Activated CD8-positive, alpha-beta memory T cell treated with anti-CD3 and anti-CD28 coated beads for 24 hours (primary cell): ENCODE measurements around the gene GORASP1.

Source experiments
- DNase-seq: peaks from one replicate; pipeline ENCODE4 v3.0.0-alpha.2; 2020

The GORASP1 gene

GRCh38 chr3:39140341-39140971 is 33.0 kb upstream of the GORASP1 start:
- DNase-seq: peak; percentile 56

GRCh38 chr3:39139442-39139841 is 32.0 kb upstream of the GORASP1 start:
- no peak for DNase-seq

- DNase-seq: no peak
These were observed 31.5 kb upstream of the GORASP1 start for GRCh38 chr3:39138804-39139415.

- DNase-seq: no peak
These were observed 30.8 kb upstream of the GORASP1 start for GRCh38 chr3:39137991-39138803.

- no peak for DNase-seq
These were observed 30.1 kb upstream of the GORASP1 start for GRCh38 chr3:39137435-39137936.

- no peak for DNase-seq
These were observed 29.4 kb upstream of the GORASP1 start for GRCh38 chr3:39136533-39137434.

- DNase-seq: no peak
These were observed 27.9 kb upstream of the GORASP1 start for GRCh38 chr3:39135170-39135805.

- no peak for DNase-seq
These were observed 26.9 kb upstream of the GORASP1 start for GRCh38 chr3:39134305-39134704.

- no peak for DNase-seq
These were observed 26.4 kb upstream of the GORASP1 start for GRCh38 chr3:39133822-39134221.

- no peak for DNase-seq
These were observed 25.7 kb upstream of the GORASP1 start for GRCh38 chr3:39133093-39133490.

GRCh38 chr3:39132096-39133092 is 25.0 kb upstream of the GORASP1 start:
- DNase-seq: no peak

- DNase-seq: no peak
These were observed 23.4 kb upstream of the GORASP1 start for GRCh38 chr3:39130693-39131265.

GRCh38 chr3:39130026-39130425 is 22.6 kb upstream of the GORASP1 start:
- DNase-seq: no peak

GRCh38 chr3:39128951-39129350 is 21.5 kb upstream of the GORASP1 start:
- DNase-seq: no peak

GRCh38 chr3:39127908-39128304 is 20.5 kb upstream of the GORASP1 start:
- no peak for DNase-seq

- DNase-seq: no peak
These were observed 20.0 kb upstream of the GORASP1 start for GRCh38 chr3:39127269-39127907.

GRCh38 chr3:39126532-39127071 is 19.2 kb upstream of the GORASP1 start:
- DNase-seq: no peak

GRCh38 chr3:39125841-39126500 is 18.5 kb upstream of the GORASP1 start:
- no peak for DNase-seq
